Mesenteric fat pad (tissue), 1 donor: Measurements from ENCODE around the gene FGF19. TPM values are rescaled to one million over a fixed set of nuclear protein-coding genes. Genes with fewer than 3 reads are reported as not detected.
"Not testable (repeated sequence)": the region's sequence is repeated elsewhere in the genome, so short reads cannot be mapped to it uniquely, and the experiment has no call there.

Source experiments
- DNase-seq: peaks from one replicate; pipeline ENCODE4 v3.0.0-alpha.2; 2020; ENCODE audit warnings: low spot score
- total RNA-seq: library from RNA; stranded (reverse); fragmentation: NEBNext Ultra II Directional; extraction: Animal tissue kit (Norgen Biotek cat#: 25700); gene quantifications from one replicate; pipeline ENCODE4 v1.2.1, GENCODE V29; 2021
- donor health status: DM: yes; HTN: yes; CAD: no.

The FGF19 gene
- total RNA-seq, 1 donor from 2014 or later = not detected

- no peak for DNase-seq
Measured at GRCh38 chr11:69696749-69697468, 6.9 kb downstream of the FGF19 start.

- peak; percentile 43 for DNase-seq
Measured at GRCh38 chr11:69695995-69696394, 7.8 kb downstream of the FGF19 start.

GRCh38 chr11:69695581-69695980 is 8.2 kb downstream of the FGF19 start:
- DNase-seq = no peak

GRCh38 chr11:69694781-69695180 is 9.0 kb downstream of the FGF19 start:
- no peak for DNase-seq

GRCh38 chr11:69692422-69692821 is 11.4 kb downstream of the FGF19 start:
- DNase-seq = no peak

GRCh38 chr11:69691463-69691862 is 12.4 kb downstream of the FGF19 start:
- DNase-seq = no peak

GRCh38 chr11:69689484-69690319 is 14.1 kb downstream of the FGF19 start:
- DNase-seq = no peak

GRCh38 chr11:69687969-69688771 is 15.7 kb downstream of the FGF19 start:
- DNase-seq = not testable (repeated sequence)

- DNase-seq = no peak
Measured at GRCh38 chr11:69686856-69687255, 17.0 kb downstream of the FGF19 start.

GRCh38 chr11:69686452-69686851 is 17.4 kb downstream of the FGF19 start:
- no peak for DNase-seq

- no peak for DNase-seq
Measured at GRCh38 chr11:69685348-69685747, 18.5 kb downstream of the FGF19 start.

- no peak for DNase-seq
Measured at GRCh38 chr11:69684651-69685050, 19.2 kb downstream of the FGF19 start.

- DNase-seq = no peak
Measured at GRCh38 chr11:69683764-69684333, 20.0 kb downstream of the FGF19 start.

GRCh38 chr11:69682681-69683326 is 21.0 kb downstream of the FGF19 start:
- peak; percentile 20 for DNase-seq

- DNase-seq = no peak
Measured at GRCh38 chr11:69682221-69682620, 21.6 kb downstream of the FGF19 start.

- no peak for DNase-seq
Measured at GRCh38 chr11:69680688-69681087, 23.1 kb downstream of the FGF19 start.

GRCh38 chr11:69677749-69678148 is 26.1 kb downstream of the FGF19 start:
- no peak for DNase-seq

- peak; percentile 99 for DNase-seq
Measured at GRCh38 chr11:69674886-69675714, 28.7 kb downstream of the FGF19 start, which contains the start of gene LTO1. TSS of gene LTO1 (minus strand) at chr11:69675353. CDS start at chr11:69675239, 114 bp downstream.

- peak; percentile 85 for DNase-seq
Measured at GRCh38 chr11:69674267-69674885, 29.4 kb downstream of the FGF19 start.
